GM12872 (cell line): ENCODE data around the gene IL17C.

ENCODE experiments used
- TF ChIP-seq, protein P1 (sequence below): IDR thresholded peaks from 3 replicates; pipeline ENCODE4 v1.5.1; 2011; ENCODE audit warnings: low read depth, mild to moderate bottlenecking, low read length, moderate library complexity; ENCODE audit not compliant: insufficient read depth

The IL17C gene

DNA sequence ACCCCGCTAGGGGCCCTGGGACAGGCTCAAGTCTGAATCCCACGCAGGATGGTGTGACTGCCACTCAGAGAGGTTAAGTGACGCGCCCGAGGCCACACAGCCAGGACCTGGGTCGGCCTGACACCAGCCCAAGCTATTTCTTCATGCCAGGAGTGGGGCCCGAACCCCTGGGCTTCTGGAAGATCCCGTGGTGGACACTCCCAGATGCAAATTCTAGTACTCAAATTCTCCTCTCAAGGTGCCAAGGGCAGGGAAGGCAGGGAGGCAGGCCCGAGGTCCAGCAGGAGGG lies 5.2 kb downstream of the IL17C start:
- TF ChIP-seq, protein P1, sequence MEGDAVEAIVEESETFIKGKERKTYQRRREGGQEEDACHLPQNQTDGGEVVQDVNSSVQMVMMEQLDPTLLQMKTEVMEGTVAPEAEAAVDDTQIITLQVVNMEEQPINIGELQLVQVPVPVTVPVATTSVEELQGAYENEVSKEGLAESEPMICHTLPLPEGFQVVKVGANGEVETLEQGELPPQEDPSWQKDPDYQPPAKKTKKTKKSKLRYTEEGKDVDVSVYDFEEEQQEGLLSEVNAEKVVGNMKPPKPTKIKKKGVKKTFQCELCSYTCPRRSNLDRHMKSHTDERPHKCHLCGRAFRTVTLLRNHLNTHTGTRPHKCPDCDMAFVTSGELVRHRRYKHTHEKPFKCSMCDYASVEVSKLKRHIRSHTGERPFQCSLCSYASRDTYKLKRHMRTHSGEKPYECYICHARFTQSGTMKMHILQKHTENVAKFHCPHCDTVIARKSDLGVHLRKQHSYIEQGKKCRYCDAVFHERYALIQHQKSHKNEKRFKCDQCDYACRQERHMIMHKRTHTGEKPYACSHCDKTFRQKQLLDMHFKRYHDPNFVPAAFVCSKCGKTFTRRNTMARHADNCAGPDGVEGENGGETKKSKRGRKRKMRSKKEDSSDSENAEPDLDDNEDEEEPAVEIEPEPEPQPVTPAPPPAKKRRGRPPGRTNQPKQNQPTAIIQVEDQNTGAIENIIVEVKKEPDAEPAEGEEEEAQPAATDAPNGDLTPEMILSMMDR = no peak

DNA sequence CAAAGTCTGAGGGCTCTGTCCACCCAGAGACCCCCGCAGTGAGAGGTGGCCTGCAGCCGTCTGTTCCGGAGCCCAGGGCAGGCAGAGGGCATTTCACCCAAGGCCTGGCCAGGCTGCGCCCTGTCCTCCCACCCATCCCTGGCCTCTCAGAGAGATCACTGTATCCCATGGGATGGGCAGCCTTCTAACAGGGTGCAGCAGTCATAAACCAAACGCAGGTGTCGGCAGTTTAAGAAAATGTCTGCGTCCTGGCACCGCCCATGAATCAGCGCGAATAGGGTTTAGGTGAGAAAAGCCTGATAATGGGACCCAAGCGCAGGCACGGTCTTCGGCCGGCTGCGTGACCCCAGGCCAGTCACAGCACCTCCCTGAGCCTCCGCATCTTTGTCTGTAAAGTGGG lies 7.1 kb downstream of the IL17C start:
- TF ChIP-seq, protein P1 = no peak

DNA sequence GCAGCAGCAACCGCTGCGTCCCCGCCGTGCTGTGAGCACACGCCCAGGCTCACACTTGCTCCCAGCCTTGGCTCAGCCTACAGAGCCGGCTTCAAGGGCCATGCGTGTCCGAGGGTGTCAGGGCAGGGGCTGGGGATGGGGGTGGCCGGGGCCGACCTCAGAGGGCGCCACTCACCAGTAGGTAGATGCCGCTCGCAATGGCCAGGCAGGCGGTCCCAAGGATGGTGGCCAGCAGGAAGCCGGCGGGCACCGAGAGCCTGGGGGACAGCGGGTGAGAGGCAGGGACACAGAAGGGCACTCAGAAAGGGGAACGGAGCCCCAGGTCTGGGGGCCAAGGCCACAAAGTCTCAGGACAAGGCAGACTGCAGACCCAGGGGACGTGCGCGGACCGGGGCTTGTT lies 7.6 kb downstream of the IL17C start:
- TF ChIP-seq, protein P1 = no peak

DNA sequence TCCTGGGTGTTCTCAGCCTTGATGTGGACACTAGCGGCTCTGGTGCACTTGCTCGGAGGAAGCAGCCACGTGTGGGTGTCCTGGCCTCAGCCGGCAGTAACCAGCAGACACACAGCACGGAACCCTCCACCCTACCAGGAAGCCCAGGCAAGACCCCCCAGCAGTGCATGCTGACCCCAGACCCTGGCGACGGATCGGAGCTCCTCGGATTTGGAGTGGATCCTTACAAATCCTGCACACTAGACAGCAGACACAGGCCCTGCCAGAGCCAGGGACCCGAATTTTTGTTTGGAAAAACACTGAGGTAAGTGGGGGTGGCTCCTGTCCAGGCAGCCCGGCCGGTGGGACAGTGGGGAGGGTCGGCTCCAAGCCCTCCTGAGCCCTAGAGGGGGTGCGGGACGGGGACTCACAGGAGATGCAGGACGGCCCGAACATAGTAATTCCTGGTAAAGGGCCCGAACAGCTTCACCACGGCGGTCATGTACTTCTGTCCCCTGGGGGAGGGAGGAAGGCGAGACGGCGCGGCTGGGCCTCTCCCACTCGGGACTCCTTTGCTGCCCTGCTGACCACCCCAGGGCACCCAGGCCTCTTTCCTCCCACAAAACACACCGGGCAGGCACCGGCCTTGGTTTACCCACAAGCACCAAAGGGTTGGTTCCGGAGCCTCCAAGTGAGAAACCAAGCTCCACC lies 8.1 kb downstream of the IL17C start:
- TF ChIP-seq, protein P1 = no peak

DNA sequence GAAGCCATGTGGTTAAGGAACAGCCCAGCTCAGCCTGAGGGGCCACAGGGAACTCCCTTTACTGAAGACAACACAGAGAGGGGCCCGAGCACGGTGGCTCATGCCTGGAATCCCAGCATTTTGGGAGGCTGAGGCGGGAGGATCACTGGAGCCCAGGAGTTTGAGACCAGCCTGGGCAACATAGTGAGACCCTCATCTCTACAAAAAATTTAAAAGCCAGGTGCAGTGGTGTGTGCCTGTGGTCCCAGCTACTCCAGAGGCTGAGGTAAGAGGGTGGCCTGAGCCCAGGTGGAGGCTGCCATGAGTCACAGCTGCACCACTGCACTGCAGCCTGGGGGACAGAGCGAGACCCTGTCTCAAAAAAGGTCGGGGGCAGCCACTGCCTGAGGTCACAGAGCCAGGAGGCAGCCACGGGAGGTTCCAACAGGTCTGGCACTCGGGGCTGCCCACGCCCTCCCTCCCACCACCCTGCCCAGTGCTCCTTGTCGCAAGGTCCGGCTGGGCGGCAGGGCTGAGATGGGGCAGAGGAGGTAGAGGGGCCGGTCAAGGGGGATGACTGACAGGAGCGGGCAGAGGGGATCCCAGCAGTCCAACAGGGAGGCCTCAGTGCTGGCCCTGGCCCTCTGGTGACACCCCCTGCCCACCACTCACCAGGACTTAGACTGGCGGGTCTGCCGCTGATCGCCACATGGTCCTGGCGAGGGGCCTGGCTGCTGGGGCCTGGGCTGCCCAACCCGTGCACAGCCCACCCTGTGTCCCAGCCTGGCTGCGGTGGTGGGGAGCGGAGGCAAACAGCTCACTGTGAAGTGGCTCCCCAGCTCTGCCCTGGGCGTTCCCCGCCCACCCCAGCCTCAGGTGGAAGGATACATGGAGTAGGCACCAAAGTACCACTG lies 9.1 kb downstream of the IL17C start:
- TF ChIP-seq, protein P1 = no peak

DNA sequence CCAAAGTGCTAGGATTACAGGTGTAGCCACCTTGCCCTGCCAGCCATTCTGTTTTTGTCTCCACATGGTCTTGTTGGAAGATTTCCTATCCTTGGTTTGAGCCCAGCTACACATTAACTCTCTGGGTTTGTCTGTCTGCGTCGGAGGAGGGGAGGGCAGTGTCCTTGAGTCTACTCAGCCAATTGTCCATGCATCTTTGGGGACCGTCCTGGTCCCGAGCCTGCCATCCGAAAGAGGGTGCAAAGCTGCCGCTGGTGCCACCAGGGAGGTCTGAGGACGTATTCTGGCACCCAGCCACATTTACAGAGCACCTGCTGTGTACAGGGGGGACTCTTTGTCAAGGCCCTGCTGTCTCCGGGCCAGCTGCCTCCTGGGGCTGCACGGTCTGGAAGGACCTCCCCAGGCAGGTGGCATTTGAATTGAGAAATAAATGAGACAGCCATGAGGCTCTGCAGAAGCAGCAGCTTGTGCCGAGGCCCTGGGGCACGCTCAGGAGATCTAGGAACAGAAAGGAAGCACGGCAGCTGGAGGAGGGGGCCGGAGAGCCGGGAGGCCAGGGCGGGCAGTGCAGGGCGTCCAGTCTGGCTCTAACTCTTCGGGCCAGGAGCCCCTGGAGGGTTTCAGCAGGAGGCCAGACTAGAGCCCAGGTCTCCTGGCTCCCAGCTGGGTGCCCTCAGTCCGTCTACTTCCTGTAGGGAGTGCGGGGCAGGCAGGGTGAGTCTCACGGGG lies 11.0 kb downstream of the IL17C start:
- TF ChIP-seq, protein P1 = no peak
